ENCODE measurements around the gene SCARB2.

DNA sequence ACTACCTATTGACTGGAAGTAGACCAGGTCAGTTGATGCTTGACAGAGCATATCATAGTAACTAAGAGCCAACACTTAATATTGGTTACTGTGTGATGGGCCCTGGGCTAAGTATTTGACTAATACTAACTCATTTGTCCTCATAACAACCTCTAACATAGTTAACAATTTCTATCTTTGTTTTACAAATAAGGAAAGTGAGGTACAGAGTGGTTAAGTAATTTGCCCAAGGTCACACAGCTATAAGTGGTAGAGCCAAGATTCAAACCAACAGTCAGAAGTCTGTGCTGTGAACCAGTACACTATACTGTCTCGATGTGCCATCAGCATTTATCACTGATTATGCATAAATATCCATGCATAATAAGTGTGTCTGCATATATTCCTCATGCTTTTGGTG is 38.3 kb downstream of the SCARB2 start:
- TF ChIP-seq, protein P1, sequence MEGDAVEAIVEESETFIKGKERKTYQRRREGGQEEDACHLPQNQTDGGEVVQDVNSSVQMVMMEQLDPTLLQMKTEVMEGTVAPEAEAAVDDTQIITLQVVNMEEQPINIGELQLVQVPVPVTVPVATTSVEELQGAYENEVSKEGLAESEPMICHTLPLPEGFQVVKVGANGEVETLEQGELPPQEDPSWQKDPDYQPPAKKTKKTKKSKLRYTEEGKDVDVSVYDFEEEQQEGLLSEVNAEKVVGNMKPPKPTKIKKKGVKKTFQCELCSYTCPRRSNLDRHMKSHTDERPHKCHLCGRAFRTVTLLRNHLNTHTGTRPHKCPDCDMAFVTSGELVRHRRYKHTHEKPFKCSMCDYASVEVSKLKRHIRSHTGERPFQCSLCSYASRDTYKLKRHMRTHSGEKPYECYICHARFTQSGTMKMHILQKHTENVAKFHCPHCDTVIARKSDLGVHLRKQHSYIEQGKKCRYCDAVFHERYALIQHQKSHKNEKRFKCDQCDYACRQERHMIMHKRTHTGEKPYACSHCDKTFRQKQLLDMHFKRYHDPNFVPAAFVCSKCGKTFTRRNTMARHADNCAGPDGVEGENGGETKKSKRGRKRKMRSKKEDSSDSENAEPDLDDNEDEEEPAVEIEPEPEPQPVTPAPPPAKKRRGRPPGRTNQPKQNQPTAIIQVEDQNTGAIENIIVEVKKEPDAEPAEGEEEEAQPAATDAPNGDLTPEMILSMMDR (IDR thresholded peaks at IDR 0.05) = no peak
- TF ChIP-seq POLR2A (IDR thresholded peaks at IDR 0.05) = no peak
